Measurements from ENCODE around the gene FHIT.
A peak's percentile ranks its signal among the peaks of the same experiment; 100 is the strongest.

FHIT gene

DNA sequence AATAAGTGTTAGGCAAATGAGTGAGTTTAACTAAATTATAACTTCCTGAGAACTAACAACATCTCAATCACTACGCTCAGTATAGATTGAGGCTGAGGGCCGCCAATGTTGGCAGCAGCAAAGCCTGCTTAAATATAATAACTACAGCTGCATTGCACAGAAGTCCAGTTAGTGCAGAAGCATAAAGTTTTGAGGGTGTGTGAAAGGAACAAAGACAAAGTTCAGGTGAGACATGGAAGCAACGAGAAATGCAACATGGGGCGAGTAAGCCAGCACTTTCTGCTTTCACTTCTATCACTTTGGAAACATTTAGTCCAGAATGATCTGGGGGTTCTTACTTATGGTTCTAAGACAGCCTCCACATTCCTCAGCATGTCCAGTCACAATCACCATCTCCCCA is 1149.1 kb downstream of the FHIT start:
- Mint-ChIP-seq H3K9me3 (no peaks in the 10 kb centered on the region), H3K27me3 (no peaks in the 10 kb centered on the region), H3K36me3 (ENCODE audit: low read depth) (no peaks in the 10 kb centered on the region), H3K27ac (no peak overlapping the region), H3K4me3 (no peak overlapping the region), H3K4me1 (ENCODE audit: low read depth) (peaks cover 19% of the 10 kb centered on the region)
- no peak for DNase-seq

DNA sequence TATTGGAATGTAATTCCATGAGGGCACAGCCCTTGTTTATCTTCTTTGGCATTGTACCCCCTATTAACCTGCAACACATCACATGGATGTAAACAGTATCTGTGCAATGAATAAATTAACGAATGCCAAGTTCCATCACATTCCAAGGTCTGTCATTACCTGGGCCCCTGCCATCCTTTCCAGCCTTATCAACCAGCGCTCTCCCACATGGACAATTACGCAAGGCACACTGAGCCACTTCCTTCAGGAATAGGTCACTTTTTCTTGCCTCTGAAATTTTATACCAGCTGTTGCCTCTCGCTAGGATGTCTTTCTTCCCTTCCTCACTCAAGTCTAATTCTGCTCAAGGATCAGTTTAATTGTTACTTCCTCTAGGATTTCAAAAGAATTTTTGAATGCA is 1149.6 kb downstream of the FHIT start:
- Mint-ChIP-seq H3K4me3 (no peak overlapping the region), H3K36me3 (ENCODE audit: low read depth) (no peaks in the 10 kb centered on the region), H3K27ac (no peak overlapping the region), H3K4me1 (ENCODE audit: low read depth) (peaks cover 19% of the 10 kb centered on the region), H3K9me3 (no peaks in the 10 kb centered on the region), H3K27me3 (no peaks in the 10 kb centered on the region)
- DNase-seq: no peak

DNA sequence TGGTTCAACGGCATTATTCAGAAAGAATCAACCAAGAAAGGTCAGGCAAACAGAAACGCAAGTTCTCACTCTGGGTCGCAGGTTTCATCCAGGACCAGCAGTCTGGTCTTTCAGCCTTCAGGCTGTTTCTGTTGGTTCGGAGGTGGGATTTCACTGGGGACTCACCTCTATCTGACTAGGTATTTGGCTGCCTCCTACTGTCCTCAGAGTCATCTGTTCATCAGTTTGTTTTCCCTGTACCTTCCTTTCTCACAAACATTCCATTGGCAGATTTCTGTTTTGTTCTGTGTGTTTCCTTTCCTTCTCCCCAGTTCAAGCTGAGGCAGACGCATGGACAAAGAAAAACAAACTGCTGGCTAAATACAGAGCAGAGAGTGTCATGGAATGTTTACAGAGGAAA is 1154.8 kb downstream of the FHIT start:
- Mint-ChIP-seq H3K27me3 (no peaks in the 10 kb centered on the region), H3K36me3 (ENCODE audit: low read depth) (no peaks in the 10 kb centered on the region), H3K4me1 (ENCODE audit: low read depth) (peaks cover 15% of the 10 kb centered on the region)

DNA sequence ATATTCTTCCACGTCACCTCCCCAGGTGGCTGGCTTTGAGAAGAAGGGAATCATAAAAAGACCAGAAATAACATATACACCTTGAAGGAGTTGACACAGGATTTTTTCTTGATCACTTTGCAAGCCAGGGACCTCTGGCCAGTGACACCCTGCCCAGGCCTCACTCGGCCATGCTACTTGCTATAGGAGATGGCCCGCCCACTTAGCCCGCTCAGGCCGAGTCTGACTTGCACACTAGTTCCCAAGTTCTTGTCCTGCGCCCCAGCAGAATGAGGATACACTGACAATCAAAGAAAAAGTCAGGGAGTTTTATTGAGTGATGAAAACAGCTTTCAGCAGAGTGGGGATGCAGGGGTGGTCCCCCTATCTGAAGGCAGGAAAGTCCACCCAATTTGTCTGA is 1155.3 kb downstream of the FHIT start:
- H3K27me3 Mint-ChIP-seq: no peaks in the 10 kb centered on the region
- no peaks in the 10 kb centered on the region for H3K36me3 Mint-ChIP-seq (ENCODE audit: low read depth)
- no peaks in the 10 kb centered on the region for H3K9me3 Mint-ChIP-seq
- no peak for DNase-seq
- H3K4me3 Mint-ChIP-seq: no peak overlapping the region
- no peak overlapping the region for H3K27ac Mint-ChIP-seq
- H3K4me1 Mint-ChIP-seq (ENCODE audit: low read depth): peaks cover 17% of the 10 kb centered on the region

More for the DNA sequence above, 1154.8 kb downstream of the FHIT start:
- no peak for DNase-seq
- no peak overlapping the region for H3K27ac Mint-ChIP-seq
- no peaks in the 10 kb centered on the region for H3K9me3 Mint-ChIP-seq
- no peak overlapping the region for H3K4me3 Mint-ChIP-seq

DNA sequence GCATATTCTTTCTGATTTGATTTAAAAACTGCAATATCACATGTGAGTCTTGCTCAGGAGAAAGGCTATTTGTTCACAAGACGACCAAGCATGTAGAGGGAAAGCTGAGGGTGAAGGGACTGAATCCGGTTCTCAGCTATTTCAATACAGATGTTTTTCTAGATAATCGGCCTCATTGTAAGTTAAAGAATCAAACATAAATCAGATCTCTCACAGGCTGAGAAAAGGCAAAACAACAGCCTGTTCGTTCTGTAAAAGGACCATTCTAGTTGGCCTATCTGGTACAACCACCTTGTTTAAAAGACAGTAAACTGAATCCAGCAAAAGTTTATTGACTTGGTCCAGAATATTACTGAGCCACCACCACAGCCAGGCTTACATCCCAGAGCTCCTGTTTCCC is 1155.7 kb downstream of the FHIT start:
- H3K27ac Mint-ChIP-seq: no peak overlapping the region
- DNase-seq: no peak
- peaks cover 22% of the 10 kb centered on the region for H3K4me1 Mint-ChIP-seq (ENCODE audit: low read depth)
- H3K4me3 Mint-ChIP-seq: no peak overlapping the region
- H3K27me3 Mint-ChIP-seq: no peaks in the 10 kb centered on the region
- no peaks in the 10 kb centered on the region for H3K36me3 Mint-ChIP-seq (ENCODE audit: low read depth)
- H3K9me3 Mint-ChIP-seq: no peaks in the 10 kb centered on the region

DNA sequence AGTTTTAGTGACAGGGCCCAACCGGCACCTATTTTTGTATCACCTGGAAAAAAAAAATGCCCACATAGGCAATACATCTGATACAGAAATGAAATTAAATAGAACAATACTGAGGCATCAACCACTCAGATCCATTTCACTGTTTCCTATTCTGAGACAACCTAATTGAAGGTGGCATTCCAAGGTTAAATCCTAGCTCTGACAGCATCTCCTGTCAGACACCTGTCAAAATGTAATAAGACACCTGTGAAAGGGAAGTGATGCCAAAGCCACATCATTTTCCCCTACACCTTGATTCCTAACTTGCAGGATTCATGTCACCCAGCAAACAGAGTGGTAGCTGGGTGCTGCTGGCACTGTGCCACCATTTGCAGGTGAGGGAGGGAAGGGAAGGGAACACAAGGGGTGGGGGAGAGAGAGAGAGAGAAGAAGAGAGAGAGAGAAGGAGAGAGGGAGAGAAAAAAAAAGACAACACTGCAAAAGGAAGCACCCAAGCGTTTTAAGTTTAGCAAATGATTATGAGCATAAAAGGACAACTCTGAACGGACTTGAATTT is 1156.8 kb downstream of the FHIT start:
- no peak for DNase-seq
- Mint-ChIP-seq H3K9me3 (no peaks in the 10 kb centered on the region), H3K27ac (no peak overlapping the region), H3K27me3 (no peaks in the 10 kb centered on the region), H3K4me1 (ENCODE audit: low read depth) (peaks cover 27% of the 10 kb centered on the region), H3K36me3 (ENCODE audit: low read depth) (no peaks in the 10 kb centered on the region), H3K4me3 (no peak overlapping the region)

DNA sequence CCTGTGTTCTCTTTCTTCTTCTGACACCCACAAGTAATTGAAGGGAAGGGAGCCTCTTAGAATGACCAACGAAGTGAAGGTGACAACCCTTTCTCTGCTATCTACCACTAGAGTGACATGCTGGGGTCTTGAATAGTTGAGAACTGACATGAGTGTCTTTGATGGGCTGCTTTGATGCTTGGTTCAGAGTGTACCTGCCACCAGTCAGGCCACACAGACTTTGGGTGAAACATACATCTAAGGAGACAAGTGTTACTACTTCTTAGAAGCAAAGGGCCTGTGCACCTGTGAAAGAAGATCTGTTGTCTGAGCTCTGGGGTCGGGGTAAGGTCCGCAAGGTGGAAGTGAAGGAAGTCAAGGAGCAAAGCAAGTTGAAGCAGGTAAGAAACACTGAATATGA is 1160.7 kb downstream of the FHIT start:
- H3K4me1 Mint-ChIP-seq (ENCODE audit: low read depth): peaks cover 54% of the 10 kb centered on the region
- no peak overlapping the region for H3K4me3 Mint-ChIP-seq
- no peak for DNase-seq
- peaks cover 18% of the 10 kb centered on the region for H3K9me3 Mint-ChIP-seq
- no peak overlapping the region for H3K27ac Mint-ChIP-seq
- H3K27me3 Mint-ChIP-seq: no peaks in the 10 kb centered on the region
- peaks cover 9% of the 10 kb centered on the region for H3K36me3 Mint-ChIP-seq (ENCODE audit: low read depth)

DNA sequence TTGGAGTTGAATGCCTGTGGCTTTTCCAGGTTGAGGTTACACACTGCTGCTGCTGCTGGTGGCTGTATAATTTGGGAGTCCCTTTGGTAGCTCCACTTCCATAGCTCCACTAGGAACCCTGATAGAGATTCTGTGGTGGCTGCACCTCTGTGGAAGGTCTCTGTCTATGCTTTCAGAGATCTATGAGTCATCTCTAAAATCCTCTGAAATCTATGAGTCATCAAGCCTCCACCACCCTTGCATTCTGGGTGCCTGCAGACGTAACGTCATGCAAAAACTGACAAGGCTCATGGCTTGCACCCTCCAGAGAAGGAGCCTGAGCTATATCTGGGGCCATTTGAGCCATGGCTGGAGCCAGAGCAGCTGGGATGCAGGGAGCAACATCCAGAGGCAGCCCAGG is 1164.4 kb downstream of the FHIT start:
- no peaks in the 10 kb centered on the region for H3K27me3 Mint-ChIP-seq
- peaks cover 9% of the 10 kb centered on the region for H3K36me3 Mint-ChIP-seq (ENCODE audit: low read depth)
- H3K9me3 Mint-ChIP-seq: peaks cover 28% of the 10 kb centered on the region
- peak overlapping the region; percentile 78 for H3K27ac Mint-ChIP-seq
- H3K4me1 Mint-ChIP-seq (ENCODE audit: low read depth): peaks cover 55% of the 10 kb centered on the region
- H3K4me3 Mint-ChIP-seq: no peak overlapping the region
- peak; percentile 59 for DNase-seq

DNA sequence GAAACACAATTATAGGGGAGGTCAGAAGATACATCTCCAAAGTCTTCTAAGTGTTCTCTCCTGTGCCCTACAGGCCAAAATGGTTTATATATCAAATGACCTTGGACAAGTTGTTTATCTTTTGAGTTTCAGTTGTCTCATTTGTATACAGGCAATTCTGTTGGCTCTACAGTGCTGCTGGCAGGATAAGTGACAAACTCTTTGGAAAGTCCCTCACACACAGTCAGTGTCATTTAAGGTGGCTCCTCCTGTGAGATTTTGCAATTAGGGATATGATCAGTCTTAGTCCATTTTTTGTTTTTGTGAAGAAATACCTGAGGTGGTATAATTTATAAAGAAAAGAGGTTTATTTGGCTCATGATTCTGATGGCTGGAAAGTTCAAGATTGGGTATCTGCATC is 1165.6 kb downstream of the FHIT start:
- H3K9me3 Mint-ChIP-seq: peaks cover 33% of the 10 kb centered on the region
- H3K4me1 Mint-ChIP-seq (ENCODE audit: low read depth): peaks cover 62% of the 10 kb centered on the region
- H3K36me3 Mint-ChIP-seq (ENCODE audit: low read depth): peaks cover 9% of the 10 kb centered on the region
- H3K27ac Mint-ChIP-seq: no peak overlapping the region
- no peaks in the 10 kb centered on the region for H3K27me3 Mint-ChIP-seq
- H3K4me3 Mint-ChIP-seq: no peak overlapping the region
- no peak for DNase-seq

DNA sequence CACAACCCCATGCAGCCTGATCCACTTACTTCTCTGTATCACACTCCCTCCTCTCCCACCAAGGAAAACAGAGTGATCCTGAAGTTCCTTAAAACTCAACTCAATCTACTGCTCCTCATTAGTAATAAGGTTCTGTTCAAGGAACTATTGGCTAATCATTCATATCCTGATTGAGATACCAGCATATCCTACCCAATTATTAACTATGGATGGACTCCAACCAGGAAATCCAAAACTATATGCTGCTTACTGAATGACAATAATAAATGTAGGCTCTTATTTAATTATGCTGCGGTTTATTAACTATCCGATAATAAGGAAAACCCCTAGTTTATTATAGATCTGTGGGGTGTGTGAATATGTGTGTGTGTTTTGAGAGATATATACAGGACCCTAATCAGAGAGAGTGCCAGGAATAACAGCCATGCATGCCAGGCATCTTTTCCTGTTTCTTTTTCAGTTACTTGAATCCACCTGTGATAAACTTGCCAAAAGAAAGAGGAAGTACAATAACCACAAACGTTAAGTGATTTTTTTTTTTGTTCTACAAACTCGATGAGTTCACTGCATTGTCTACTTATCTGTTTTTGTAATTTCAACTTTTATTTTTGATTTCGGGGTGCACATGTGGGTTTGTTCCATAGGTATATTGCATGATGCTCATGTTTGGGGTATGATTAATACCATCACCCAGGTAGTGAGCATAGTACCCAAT is 1169.7 kb downstream of the FHIT start:
- H3K27me3 Mint-ChIP-seq: no peaks in the 10 kb centered on the region
- peak overlapping the region; percentile 88 for H3K27ac Mint-ChIP-seq
- peaks cover 65% of the 10 kb centered on the region for H3K4me1 Mint-ChIP-seq (ENCODE audit: low read depth)
- peaks cover 18% of the 10 kb centered on the region for H3K9me3 Mint-ChIP-seq
- peaks cover 6% of the 10 kb centered on the region for H3K36me3 Mint-ChIP-seq (ENCODE audit: low read depth)
- peak overlapping the region; percentile 17 for H3K4me3 Mint-ChIP-seq
- DNase-seq: no peak

DNA sequence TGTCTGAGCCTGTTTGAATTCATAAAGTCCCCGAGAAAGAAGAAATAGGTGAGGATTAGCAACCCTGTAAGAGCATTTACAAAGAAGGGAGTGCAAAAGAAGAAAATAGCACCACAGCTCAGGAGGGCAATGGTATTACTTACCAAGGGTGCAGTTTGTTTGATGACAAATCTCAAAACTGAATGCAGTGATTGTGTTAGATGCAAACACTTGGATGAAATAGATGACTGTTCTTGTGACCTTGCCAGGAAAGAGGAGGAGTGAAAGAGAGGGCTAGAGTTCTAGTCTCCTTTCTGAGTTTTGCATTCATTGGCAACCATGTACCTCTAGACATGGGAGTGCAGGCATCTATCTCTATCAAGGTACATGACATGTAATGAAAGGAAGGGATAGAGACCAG is 1170.6 kb downstream of the FHIT start:
- peaks cover 64% of the 10 kb centered on the region for H3K4me1 Mint-ChIP-seq (ENCODE audit: low read depth)
- H3K4me3 Mint-ChIP-seq: peak overlapping the region; percentile 46
- H3K9me3 Mint-ChIP-seq: peaks cover 18% of the 10 kb centered on the region
- no peak for DNase-seq
- peak overlapping the region; percentile 88 for H3K27ac Mint-ChIP-seq
- H3K27me3 Mint-ChIP-seq: no peaks in the 10 kb centered on the region
- H3K36me3 Mint-ChIP-seq (ENCODE audit: low read depth): peaks cover 1% of the 10 kb centered on the region

DNA sequence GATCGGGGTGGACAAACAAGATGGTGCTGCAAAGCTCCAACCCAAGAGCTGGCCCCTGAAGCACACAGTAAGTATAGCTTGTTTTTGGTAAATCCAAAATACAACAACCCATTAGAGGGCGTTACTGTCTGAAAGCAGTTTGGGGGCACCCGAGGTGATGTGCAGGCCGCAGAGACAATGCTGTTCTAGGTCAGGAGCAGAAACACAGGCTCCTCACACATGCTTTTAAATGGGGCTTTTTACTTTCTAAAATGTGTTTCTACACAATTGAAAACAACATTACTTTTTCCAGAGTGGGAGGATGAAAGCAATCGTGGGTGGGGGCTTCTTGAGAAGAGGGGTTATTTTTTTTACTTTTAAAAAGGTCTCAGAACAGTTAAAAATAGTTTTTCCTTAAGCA is 1172.2 kb downstream of the FHIT start:
- Mint-ChIP-seq H3K27me3 (no peaks in the 10 kb centered on the region), H3K9me3 (peaks cover 12% of the 10 kb centered on the region)

DNA sequence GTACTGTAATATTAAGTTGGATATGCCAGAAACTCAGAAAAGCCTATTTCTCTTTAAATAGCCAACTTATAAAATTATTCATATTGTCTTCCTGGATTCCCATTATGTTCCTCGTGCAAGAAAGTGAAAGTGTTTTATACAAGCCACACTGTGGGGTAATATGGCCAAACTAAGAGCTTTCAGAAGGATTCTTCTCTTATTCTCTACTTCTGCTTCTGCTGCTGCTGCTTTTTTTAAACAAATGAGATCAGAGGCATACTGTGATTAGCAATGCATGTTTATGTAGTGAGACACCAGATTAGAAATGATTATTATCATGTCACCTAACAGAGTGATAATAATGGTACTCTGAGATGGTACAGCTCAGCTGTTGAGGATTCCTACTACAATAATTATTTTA is 1174.9 kb downstream of the FHIT start:
- peaks cover 67% of the 10 kb centered on the region for H3K4me1 Mint-ChIP-seq (ENCODE audit: low read depth)
- peak overlapping the region; percentile 56 for H3K4me3 Mint-ChIP-seq
- no peak for DNase-seq
- peaks cover 4% of the 10 kb centered on the region for H3K9me3 Mint-ChIP-seq
- H3K27ac Mint-ChIP-seq: peak overlapping the region; percentile 67
- H3K36me3 Mint-ChIP-seq (ENCODE audit: low read depth): no peaks in the 10 kb centered on the region
- no peaks in the 10 kb centered on the region for H3K27me3 Mint-ChIP-seq

More for the DNA sequence above, 1172.2 kb downstream of the FHIT start:
- Mint-ChIP-seq H3K4me1 (ENCODE audit: low read depth) (peaks cover 70% of the 10 kb centered on the region), H3K36me3 (ENCODE audit: low read depth) (no peaks in the 10 kb centered on the region), H3K4me3 (peak overlapping the region; percentile 46), H3K27ac (peak overlapping the region; percentile 81)
- peak; percentile 49 for DNase-seq

DNA sequence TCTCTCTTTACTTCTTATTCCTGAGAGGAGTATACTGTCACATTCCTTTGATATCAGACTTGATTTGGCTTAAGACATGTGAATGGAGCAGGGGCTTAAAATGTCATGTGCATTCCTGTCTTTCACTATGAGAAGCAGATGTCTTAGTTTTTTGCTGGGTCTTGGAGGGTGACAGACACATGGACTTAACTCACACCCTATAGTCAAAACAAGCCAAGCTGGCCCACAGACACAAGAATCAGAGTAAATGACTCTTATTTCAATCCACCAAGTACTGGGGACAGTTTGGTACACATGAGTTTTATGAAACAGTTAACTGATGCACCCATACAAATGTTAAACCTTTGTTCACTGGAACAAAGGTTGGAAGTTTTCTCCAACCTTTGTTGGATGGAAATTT is 1177.3 kb downstream of the FHIT start:
- peaks cover 3% of the 10 kb centered on the region for H3K9me3 Mint-ChIP-seq
- H3K4me1 Mint-ChIP-seq (ENCODE audit: low read depth): peaks cover 54% of the 10 kb centered on the region
- H3K27me3 Mint-ChIP-seq: no peaks in the 10 kb centered on the region
- DNase-seq: no peak
- peak overlapping the region; percentile 87 for H3K27ac Mint-ChIP-seq
- H3K36me3 Mint-ChIP-seq (ENCODE audit: low read depth): no peaks in the 10 kb centered on the region
- no peak overlapping the region for H3K4me3 Mint-ChIP-seq

DNA sequence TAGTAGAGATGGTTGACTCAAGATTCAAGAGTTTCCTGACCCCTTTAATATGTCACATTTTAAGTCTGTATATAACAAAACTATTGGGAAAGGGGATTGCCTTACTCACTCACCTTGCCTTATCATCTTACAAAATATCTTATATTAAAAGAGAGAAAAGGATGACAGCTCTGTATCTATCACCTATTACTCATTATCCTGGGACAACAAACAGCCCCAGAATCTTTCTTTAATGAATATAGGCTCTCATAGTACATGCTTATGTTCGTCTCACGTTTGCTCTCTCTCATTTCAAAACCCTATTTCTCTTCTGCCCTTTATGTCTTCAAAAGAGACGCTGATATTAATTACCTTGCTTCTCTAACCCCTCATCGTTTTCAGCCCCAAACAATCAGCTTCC is 1178.0 kb downstream of the FHIT start:
- Mint-ChIP-seq H3K9me3 (peaks cover 1% of the 10 kb centered on the region), H3K36me3 (ENCODE audit: low read depth) (no peaks in the 10 kb centered on the region), H3K27ac (peak overlapping the region; percentile 58), H3K4me1 (ENCODE audit: low read depth) (peaks cover 48% of the 10 kb centered on the region), H3K4me3 (peak overlapping the region; percentile 5), H3K27me3 (no peaks in the 10 kb centered on the region)
- no peak for DNase-seq

All from activated T-cell treated with anti-CD3 and anti-CD28 coated beads, Interleukin-2, amount 50 U/mL, for 24 hours (primary cell).